NCI-H2107 (cell line): Measurements from ENCODE around the gene PPFIA2.

ENCODE experiments used
- DNase-seq: peaks from one replicate; lab custom pipeline; 2025; lab: John Stamatoyannopoulos, UW

PPFIA2 gene

DNA sequence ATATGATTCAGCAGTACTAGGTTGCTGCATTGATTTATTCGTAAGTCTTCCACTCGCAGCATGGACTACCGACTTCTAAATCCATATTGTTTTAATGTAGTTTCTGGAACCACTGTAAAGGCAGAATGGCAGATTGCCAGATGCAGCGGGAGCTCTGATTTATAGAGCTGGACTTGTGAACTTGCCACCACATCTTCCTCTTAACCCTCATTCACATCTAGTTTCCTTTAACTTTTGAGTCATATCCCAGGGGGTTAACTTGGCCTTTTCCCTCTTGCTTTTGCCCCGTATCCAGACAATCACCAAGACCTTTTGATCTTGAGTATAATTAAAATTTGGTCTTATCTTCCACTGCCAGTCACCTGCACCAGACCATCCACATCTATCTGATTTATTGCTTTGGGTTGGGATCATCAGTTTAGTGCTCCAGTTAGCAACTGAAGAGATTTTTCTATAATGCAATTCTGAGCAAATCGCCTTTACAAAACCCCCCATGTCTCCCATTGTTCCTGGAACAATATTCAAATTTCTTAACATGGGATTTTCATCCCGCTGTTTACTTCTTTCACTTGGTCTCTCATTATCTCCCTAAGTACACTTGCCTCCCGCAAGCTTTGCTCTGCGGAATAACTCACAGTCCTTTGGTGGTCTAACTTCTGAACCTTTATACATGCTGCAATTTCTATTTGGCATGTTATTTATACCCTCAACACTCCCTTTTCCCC, 550.8 kb downstream of the PPFIA2 start:
- DNase-seq, result no peak
